PC-3 (cell line): ENCODE data around the gene CCDC92B. TPM values are rescaled to one million over a fixed set of nuclear protein-coding genes. Genes with fewer than 3 reads are reported as not detected.
A peak's percentile ranks its signal among the peaks of the same experiment; 100 is the strongest.

ENCODE experiments used
- ATAC-seq: fragments of 200-7000 bp; cut with Tn5 transposase; 2 replicates; pipeline ENCODE4 v1.9.1; 2020; ENCODE audit warnings: mild to moderate bottlenecking, moderate library complexity
- BruUV-seq: library from RNA; stranded (reverse); fragments of 400-500 nt; replicated peaks from 2 replicates; lab custom pipeline; 2021; lab: Mats Ljungman, UMichigan
- CTCF ChIA-PET: fragments of 300-600 bp; sonication (Branson Sonifier 250); formaldehyde crosslinking; loops from one replicate; lab custom pipeline; 2022; ENCODE audit warnings: antibody characterized with exemption; lab: Charles Lee
- POLR2A ChIA-PET: fragments of 300-600 bp; sonication (Branson Sonifier 250); formaldehyde crosslinking; loops from one replicate; lab custom pipeline; 2022; ENCODE audit warnings: antibody characterized with exemption; ENCODE audit not compliant: unreplicated experiment; lab: Charles Lee
- DNase-seq: peaks from one replicate; pipeline ENCODE4 v3.0.0-alpha.2; 2015
- H2AFZ ChIP-seq: fragments of 300-600 bp; sonication (generic); 2 replicates; pipeline ENCODE4 v1.6.0; 2016; ENCODE audit warnings: antibody characterized with exemption, low read length
- H3F3A ChIP-seq: fragments of 300-600 bp; sonication (generic); one replicate; pipeline ENCODE4 v1.6.0; 2017; ENCODE audit warnings: antibody characterized with exemption, low read length, control low read depth, mild to moderate bottlenecking; ENCODE audit not compliant: unreplicated experiment
- H3K27ac ChIP-seq: fragments of 300-600 bp; sonication (generic); 2 replicates; pipeline ENCODE4 v1.5.1; 2016; ENCODE audit warnings: mild to moderate bottlenecking, low read length
- H3K27me3 ChIP-seq: fragments of 300-600 bp; sonication (generic); 2 replicates; pipeline ENCODE4 v1.6.1; 2016; ENCODE audit warnings: low read length, mixed read lengths
- H3K36me3 ChIP-seq: fragments of 300-600 bp; sonication (generic); 2 replicates; pipeline ENCODE4 v1.6.1; 2016; ENCODE audit warnings: low read depth, mixed run types, low read length, mixed read lengths
- H3K4me1 ChIP-seq: fragments of 300-600 bp; sonication (generic); 2 replicates; pipeline ENCODE4 v1.5.1; 2016; ENCODE audit warnings: low read length; ENCODE audit not compliant: insufficient read depth
- H3K4me2 ChIP-seq: fragments of 300-600 bp; sonication (generic); 2 replicates; pipeline ENCODE4 v1.6.0; 2016; ENCODE audit warnings: low read length
- H3K4me3 ChIP-seq: fragments of 300-600 bp; sonication (generic); 2 replicates; pipeline ENCODE4 v1.5.1; 2016; ENCODE audit warnings: mild to moderate bottlenecking, low read length, mixed read lengths
- H3K79me2 ChIP-seq: fragments of 300-600 bp; sonication (generic); 2 replicates; pipeline ENCODE4 v1.6.1; 2017; ENCODE audit warnings: low read length, mixed read lengths
- H3K9ac ChIP-seq: fragments of 300-600 bp; sonication (generic); 2 replicates; pipeline ENCODE4 v1.6.0; 2016; ENCODE audit warnings: mild to moderate bottlenecking, low read length
- H3K9me2 ChIP-seq: fragments of 300-600 bp; sonication (generic); replicated peaks from 2 replicates; pipeline ENCODE4 v1.6.1; 2016; ENCODE audit warnings: mixed run types, low read length, mixed read lengths
- H3K9me3 ChIP-seq: fragments of 300-600 bp; sonication (generic); 2 replicates; pipeline ENCODE4 v1.6.1; 2016; ENCODE audit warnings: low read length, mixed read lengths
- H4K20me1 ChIP-seq: fragments of 300-600 bp; sonication (generic); 2 replicates; pipeline ENCODE4 v1.6.1; 2016; ENCODE audit warnings: low read length, mixed read lengths
- EZH2 ChIP-seq: fragments of 300-600 bp; sonication (generic); IDR thresholded peaks from one replicate; pipeline ENCODE4 v1.6.1; 2017; ENCODE audit warnings: antibody characterized with exemption, mild to moderate bottlenecking, low read length; ENCODE audit not compliant: unreplicated experiment
- EZH2phosphoT487 ChIP-seq: fragments of 300-600 bp; sonication (generic); IDR thresholded peaks from 2 replicates; pipeline ENCODE4 v1.6.1; 2018; ENCODE audit warnings: mild to moderate bottlenecking, antibody characterized with exemption, low read length, borderline replicate concordance
- intact Hi-C: fragments of 100-400 bp; cut with micrococcal nuclease; formaldehyde crosslinking; loops from 2 replicates; pipeline ENCODE4 v1.9.0; 2023
- total RNA-seq: library from RNA; depleted of rRNA; stranded (reverse); fragments of >200 nt; gene quantifications from 2 replicates; pipeline ENCODE4 v1.2.3, GENCODE V29; 2014
- TF ChIP-seq, protein P1 (sequence below): fragments of 300-600 bp; sonication (generic); conservative IDR thresholded peaks from 2 replicates; pipeline ENCODE4 v1.5.1; 2017; ENCODE audit warnings: antibody characterized with exemption, low read depth, mild to moderate bottlenecking, low read length

The CCDC92B gene
- total RNA-seq, 1 experiment from 2014 or later = not detected

DNA sequence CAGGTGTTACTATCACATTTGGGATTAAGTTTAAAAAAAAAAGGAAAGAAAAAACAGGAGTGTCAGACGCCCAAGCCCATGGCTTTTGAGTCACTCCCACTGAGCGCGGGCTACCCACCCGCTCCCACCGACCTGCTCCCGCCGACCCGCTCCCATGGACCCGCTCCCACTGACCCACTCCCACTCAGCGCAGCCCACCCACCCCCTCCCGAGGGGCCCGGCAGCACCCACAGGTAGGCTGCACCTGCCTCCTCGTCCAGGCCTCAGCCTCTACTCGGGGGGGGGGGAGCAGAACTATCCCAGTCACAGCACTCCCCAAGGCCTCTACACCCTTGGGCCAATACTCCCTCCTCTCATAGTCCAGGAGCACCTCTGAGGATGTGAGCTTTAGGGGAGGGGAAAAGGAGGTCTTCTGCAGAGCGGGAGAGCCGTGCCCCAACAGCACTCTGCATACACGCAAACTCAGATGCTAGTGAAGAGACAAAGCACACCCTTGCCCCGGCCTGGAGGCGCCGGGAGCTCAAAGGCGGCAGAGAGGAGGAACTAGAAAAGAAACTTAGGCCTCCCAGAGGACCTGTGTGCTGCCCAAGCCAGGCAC is 40.8 kb downstream of the CCDC92B start:
- DNase-seq (no peak), ATAC-seq (no peak)
- no TSS peak for BruUV-seq
- TF ChIP-seq EZH2phosphoT487 (no peak), EZH2 (no peak)
- TF ChIP-seq, protein P1, sequence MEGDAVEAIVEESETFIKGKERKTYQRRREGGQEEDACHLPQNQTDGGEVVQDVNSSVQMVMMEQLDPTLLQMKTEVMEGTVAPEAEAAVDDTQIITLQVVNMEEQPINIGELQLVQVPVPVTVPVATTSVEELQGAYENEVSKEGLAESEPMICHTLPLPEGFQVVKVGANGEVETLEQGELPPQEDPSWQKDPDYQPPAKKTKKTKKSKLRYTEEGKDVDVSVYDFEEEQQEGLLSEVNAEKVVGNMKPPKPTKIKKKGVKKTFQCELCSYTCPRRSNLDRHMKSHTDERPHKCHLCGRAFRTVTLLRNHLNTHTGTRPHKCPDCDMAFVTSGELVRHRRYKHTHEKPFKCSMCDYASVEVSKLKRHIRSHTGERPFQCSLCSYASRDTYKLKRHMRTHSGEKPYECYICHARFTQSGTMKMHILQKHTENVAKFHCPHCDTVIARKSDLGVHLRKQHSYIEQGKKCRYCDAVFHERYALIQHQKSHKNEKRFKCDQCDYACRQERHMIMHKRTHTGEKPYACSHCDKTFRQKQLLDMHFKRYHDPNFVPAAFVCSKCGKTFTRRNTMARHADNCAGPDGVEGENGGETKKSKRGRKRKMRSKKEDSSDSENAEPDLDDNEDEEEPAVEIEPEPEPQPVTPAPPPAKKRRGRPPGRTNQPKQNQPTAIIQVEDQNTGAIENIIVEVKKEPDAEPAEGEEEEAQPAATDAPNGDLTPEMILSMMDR = no peak
- H3K36me3 ChIP-seq = no peaks in the 10 kb centered on the region
- H4K20me1 ChIP-seq = peaks cover 59% of the 10 kb centered on the region
- H3F3A ChIP-seq = no peaks in the 10 kb centered on the region
- peak overlapping the region; percentile 96 for H3K4me2 ChIP-seq
- no peaks in the 10 kb centered on the region for H3K27me3 ChIP-seq
- intact Hi-C loops = no loop called here
- CTCF ChIA-PET = no interaction called here
- H3K27ac ChIP-seq = no peak overlapping the region
- peaks cover 78% of the 10 kb centered on the region for H3K79me2 ChIP-seq
- POLR2A ChIA-PET = no interaction called here
- H3K9ac ChIP-seq = no peak overlapping the region; the same call in 1 of the 2 replicates
- no peaks in the 10 kb centered on the region for H3K9me3 ChIP-seq
- peak overlapping the region; percentile 97 for H3K4me3 ChIP-seq
- no peaks in the 10 kb centered on the region for H3K9me2 ChIP-seq
- no peak overlapping the region for H2AFZ ChIP-seq
- peaks cover 20% of the 10 kb centered on the region for H3K4me1 ChIP-seq

DNA sequence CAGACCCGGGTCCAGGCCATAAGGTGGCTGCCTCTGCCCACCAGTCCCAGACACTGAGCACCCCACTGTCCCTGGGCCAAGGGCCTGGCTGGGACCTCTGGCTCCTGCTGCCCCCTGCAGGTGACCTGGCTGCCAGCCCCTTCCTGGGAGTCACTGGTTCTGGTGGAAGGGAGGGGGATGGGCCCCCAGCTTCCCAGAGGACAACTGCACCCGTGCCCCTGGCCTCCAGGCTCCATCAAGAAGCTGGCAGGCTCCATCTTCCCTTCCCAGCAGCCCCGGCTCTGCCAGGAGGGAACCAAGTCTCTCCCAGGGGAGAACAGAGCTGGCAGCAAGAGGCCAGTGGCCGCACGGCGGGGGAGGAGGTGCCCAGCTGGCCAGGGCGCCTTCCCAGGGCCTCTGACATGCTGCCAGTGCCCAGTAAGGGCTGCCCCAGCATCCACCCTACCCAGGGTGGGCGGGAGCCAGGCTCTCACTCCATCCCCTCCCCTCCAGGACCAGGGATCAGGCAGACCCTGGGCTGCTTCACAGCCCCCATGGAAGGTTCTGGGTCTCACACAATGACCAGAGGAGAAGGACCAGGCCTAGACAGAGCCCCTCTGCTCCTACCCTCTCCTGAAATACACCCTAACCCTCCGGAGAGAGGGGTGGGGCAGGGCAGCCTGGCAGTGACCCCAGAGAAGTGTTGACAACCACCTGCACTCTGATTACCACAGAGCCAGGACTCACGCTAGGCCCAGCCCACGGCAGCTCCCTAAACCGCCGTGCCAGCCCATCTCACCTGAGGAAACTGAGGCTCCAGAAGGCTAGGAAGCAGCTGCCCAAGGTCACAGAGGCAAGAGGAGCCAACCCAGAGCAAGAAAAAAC is 41.5 kb downstream of the CCDC92B start:
- Histone ChIP-seq H3K27ac (no peak overlapping the region), H2AFZ (no peak overlapping the region), H3K9me2 (no peaks in the 10 kb centered on the region), H3F3A (no peaks in the 10 kb centered on the region), H4K20me1 (peaks cover 59% of the 10 kb centered on the region), H3K9ac (no peak overlapping the region), H3K27me3 (no peaks in the 10 kb centered on the region), H3K36me3 (no peaks in the 10 kb centered on the region; the same call in 1 of the 2 replicates), H3K4me3 (no peak overlapping the region), H3K4me1 (peaks cover 20% of the 10 kb centered on the region), H3K4me2 (peak overlapping the region; percentile 96; the same call in 1 of the 2 replicates), H3K9me3 (no peaks in the 10 kb centered on the region), H3K79me2 (peaks cover 78% of the 10 kb centered on the region)
- DNase-seq = no peak
- CTCF ChIA-PET = no interaction called here
- intact Hi-C loops = no loop called here
- POLR2A ChIA-PET = no interaction called here
- no TSS peak for BruUV-seq
- no peak for ATAC-seq
- no peak for TF ChIP-seq EZH2phosphoT487
- no peak for TF ChIP-seq EZH2
- TF ChIP-seq, protein P1 = peak; percentile 44
